HG02870 (cell line): Measurements from ENCODE around the gene WDR36.
A peak's percentile ranks its signal among the peaks of the same experiment; 100 is the strongest.

ENCODE experiments used
- ATAC-seq: cut with Tn5 transposase; IDR thresholded peaks from one replicate; pipeline ENCODE4 v1.9.1; 2021; ENCODE audit warnings: mild to moderate bottlenecking, moderate library complexity; ENCODE audit not compliant: unreplicated experiment

WDR36 gene

GRCh38 chr5:111099058-111099778 lies 7.1 kb downstream of the WDR36 start:
- no peak for ATAC-seq

DNA sequence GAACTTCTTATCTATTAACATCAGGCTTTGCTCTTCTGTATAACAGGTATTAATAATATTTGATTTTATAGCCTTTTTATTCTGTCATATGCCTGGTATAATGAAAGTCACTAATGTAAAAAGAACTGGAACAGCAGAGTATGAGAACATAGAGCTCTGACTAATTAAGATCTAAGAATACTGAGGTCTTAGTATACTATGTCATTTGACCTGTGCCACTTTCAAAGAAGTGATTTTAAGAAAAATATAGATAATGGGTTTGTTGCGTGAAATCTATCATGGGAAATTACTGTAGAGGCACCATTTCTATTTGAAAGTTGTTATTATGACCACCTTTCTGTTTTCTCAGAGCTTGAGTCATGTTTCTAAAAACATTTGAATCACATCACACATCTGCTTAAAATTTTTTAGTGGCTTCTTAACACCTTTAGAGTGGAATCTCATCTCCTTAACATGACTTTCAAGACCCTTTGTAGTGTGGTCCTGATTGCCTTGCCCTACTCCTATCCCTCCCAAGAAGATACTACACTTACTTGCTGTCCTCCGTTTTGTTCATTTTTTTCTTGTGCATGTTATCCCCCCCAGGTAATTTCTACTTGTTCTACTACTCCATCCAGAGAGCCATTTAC lies 14.3 kb downstream of the WDR36 start:
- ATAC-seq: no peak

DNA sequence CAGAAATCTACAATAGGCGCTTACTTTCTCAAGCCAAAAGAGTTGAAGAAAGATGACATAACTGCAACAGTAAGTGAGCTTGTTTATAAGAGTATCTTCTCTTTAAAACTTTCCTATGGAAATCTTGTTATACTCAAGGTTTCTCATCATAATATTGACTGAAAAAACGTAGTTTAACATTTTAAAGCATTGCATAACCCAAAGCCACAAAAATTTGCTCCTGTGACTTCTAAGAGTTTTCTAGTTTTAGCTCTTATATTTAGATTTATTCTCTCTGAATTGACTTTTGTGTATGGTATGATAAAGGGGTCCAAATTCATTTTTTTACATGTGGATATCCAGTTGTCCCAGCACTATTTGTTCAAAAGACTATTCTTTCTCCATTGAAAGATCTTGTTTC lies 15.2 kb downstream of the WDR36 start:
- no peak for ATAC-seq

DNA sequence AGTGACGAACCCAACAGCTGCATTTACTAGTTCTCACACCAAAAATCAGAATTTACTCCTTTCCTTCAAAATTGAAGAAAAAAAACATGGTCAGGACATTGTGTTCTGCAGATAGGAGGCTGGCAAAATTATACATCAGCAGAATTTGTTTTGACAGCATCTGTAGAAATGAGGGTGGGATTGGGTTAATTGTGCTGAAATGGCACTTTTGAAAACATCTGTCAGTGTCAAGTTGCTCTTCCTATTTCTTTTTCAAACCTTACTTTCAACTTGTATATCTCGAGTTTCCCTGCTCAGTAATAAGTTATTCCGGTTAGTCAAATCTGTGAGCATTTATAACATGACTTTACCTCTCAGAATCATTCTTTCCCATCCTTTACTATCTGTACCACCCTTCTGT lies 19.8 kb downstream of the WDR36 start:
- ATAC-seq: no peak

DNA sequence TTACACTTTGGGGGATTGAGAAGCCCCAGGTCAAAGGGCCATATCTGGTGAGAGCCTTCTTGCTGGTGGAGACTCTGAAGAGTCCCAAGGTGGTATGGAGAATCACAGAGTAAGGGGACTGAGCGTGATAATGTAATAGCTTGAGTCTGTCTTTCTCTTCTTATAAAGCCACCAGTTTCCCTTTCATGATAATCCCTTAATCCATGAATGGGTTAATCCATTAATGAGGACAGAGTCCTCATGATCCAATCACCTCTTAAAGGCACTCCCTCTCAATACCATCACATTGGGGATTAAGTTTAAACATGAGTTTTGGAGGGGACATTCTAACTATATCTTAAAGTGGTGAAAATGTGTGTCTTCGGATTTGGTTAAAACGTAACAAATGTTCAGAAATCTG lies 21.5 kb downstream of the WDR36 start:
- ATAC-seq: no peak

DNA sequence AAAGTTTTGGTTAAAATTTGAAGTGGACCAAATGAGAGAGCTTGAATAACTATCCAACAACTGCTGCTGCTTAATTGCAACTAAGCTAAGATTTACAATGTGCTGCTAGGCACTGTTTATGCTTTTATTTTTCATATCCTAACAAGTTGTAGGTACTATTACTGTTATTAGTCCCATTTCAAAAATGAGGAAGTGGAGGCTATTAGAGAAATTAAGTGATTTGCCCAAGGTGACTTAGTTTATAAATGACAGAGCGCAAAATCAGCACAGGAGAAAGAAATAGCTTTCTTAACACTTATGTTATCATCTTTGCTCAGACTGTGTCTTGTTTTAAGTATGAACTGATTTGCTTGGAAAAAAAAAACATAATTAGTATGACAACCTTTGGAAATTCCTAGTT lies 23.1 kb downstream of the WDR36 start:
- no peak for ATAC-seq

- no peak for ATAC-seq
These were observed 24.4 kb downstream of the WDR36 start for GRCh38 chr5:111116550-111116949.

- no peak for ATAC-seq
These were observed 25.0 kb downstream of the WDR36 start for GRCh38 chr5:111117136-111117535.

DNA sequence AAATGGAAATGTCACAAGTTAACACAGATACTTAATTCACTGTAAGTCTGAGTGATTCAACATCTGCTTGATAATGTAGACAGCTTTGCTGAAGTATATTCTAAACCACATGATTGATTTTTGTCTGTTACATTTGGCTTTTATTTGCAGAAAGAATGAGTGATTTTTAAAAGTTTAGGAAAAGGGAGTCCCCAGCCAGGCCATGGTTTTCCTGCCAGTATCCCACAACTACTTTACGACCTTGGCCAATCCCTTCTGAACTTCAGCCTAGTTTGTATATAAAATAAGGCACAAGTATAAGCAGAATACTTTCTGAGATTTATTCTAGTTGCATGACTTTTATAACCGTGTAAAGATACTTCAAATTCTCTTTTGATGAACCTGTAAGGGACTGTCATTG lies 27.1 kb downstream of the WDR36 start:
- no peak for ATAC-seq

GRCh38 chr5:111119856-111120255 lies 27.7 kb downstream of the WDR36 start:
- ATAC-seq: peak; percentile 65

DNA sequence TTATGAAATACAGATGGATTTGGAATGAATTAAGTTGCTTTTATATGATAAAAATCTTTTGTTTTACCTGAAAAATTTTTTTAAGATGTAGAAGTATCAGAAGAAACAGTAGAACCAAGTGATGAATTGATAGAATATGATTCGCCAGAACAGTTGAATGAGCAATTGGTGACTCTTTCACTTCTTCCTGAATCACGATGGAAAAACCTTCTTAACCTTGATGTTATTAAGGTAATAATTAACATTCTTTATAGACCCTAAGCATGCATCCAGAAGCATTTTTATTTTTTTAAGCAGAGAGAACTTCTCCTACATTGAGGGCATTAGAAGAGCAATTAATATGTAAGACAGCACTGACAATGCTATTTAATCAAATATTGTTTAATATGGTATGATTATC lies 28.8 kb downstream of the WDR36 start:
- no peak for ATAC-seq

- no peak for ATAC-seq
These were observed 29.8 kb downstream of the WDR36 start for GRCh38 chr5:111121926-111122325.

DNA sequence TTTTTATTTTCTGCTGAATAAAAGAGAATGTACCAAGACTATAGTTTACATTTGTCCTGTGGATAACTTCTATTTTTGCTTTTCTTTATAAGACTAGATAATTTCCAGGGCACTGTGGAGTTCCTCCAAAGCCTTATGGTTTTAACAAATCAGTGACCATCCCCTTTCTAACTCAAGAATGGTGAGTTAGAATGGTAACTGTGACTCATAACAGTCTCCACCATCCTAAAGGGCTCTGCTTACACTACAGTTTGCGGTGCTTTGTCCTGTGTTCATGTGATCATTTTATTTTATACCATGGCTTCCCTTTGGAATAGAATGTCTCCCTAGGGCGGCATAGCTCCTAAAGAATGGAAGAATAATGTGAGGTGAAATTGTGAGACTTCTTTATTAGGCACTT lies 30.2 kb downstream of the WDR36 start:
- ATAC-seq: peak; percentile 66

DNA sequence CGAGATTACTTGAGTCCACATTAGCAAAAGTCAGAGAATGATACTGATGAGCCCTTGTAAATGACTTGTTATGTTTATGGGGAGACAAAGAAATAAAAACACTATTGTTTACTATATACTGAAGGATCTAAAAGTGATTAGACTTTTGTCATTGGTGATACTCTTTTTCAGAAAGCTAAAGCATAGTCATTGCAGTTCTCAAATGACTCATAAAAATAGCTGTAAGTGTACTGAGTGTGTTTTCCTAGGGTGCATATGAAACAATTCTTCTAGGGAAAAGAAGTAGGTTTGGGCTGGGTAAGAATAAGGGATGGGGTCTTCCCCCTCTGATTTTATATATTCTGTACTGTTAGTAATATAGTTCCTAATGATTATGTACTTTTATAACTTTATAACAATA lies 32.6 kb downstream of the WDR36 start:
- ATAC-seq: peak; percentile 29

DNA sequence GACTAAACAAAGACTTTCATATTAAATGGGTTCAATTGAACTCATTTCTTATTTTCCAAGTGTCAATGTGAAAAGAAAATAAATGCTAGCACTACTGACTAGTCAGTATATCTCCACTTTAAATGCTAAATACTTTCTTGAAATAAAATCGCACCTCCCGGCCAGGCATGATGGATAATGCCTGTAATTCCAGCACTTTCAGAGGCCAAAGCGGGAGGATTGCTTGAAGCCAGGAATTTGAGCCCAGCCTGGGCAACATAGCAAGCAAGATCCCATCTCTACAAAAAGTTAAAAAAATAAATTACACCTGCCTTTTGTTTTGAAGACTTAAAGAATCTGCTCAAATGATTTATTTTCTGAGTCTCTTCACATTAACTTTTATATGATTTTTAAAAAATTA lies 34.7 kb downstream of the WDR36 start:
- ATAC-seq: no peak

GRCh38 chr5:111127453-111128195 lies 35.5 kb downstream of the WDR36 start:
- no peak for ATAC-seq

DNA sequence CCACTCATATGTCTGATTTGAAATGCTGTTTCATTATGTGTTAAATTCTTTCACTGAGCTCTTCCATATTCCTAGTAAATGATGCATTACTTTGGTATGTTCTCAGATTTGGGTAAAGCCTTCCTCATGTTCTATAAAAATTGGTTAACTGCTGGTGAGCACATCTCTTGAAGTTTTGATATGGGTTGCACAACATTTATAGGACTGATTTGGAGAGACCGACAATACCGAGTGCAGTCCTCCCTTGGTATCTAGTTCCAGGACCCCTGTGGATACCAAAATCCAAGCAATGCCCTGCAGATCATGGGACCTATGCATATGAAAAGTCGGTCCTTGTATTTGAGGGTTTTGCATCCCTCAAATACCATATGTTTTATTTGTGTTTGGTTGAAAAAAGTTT lies 37.8 kb downstream of the WDR36 start:
- no peak for ATAC-seq

GRCh38 chr5:111131356-111131755 lies 39.2 kb downstream of the WDR36 start:
- ATAC-seq: no peak

GRCh38 chr5:111132076-111132475 lies 39.9 kb downstream of the WDR36 start:
- no peak for ATAC-seq

GRCh38 chr5:111132731-111133435 lies 40.7 kb downstream of the WDR36 start:
- peak; percentile 60 for ATAC-seq

GRCh38 chr5:111133436-111133751 lies 41.2 kb downstream of the WDR36 start:
- no peak for ATAC-seq

DNA sequence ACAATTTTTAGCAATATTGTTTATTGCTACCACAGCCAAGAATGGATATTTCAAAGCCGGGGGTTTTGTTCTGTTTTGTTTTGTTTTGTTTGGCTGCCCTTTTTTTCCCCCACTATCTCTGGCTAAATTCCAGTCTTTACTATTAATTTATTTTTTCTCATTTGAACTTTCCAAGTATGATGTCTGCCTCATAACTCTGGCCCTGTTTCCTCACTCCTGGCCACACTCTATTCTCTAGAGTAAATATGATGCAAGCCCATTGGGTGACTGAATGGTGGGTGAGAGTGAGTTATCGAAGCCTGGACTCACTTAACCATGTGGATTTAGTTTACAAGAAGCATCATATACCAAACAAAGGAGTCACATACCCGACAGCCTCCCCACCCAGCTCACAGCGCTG lies 41.9 kb downstream of the WDR36 start:
- ATAC-seq: no peak
